Measurements from ENCODE around the gene CD96.
A peak's percentile ranks its signal among the peaks of the same experiment; 100 is the strongest.

Gene CD96

GRCh38 chr3:111604119-111604518 is 62.1 kb downstream of the CD96 start:
- ChIA-PET POLR2A (ENCODE audit: low non-redundant PET) (no interaction called here), CTCF (no interaction called here)
- TF ChIP-seq CTCF (conservative IDR thresholded peaks at IDR 0.05; ENCODE audit: low read depth) = no peak
- H3K27ac ChIP-seq = no peak overlapping the region
- DNase-seq (ENCODE audit: low spot score) = no peak

GRCh38 chr3:111605018-111605417 is 63.0 kb downstream of the CD96 start:
- H3K27ac ChIP-seq = no peak overlapping the region
- DNase-seq (ENCODE audit: low spot score) = no peak
- TF ChIP-seq CTCF (conservative IDR thresholded peaks at IDR 0.05; ENCODE audit: low read depth) = no peak
- ChIA-PET CTCF (interaction anchor here (0.5 kb wide), 1 partner anchor 573 kb away, joined by 4 read pairs; no protein-coding TSS in a partner anchor), POLR2A (ENCODE audit: low non-redundant PET) (no interaction called here)

- TF ChIP-seq CTCF (conservative IDR thresholded peaks at IDR 0.05; ENCODE audit: low read depth) = no peak
- CTCF ChIA-PET = no interaction called here
- no peak for DNase-seq (ENCODE audit: low spot score)
- POLR2A ChIA-PET (ENCODE audit: low non-redundant PET) = no interaction called here
- no peak overlapping the region for H3K27ac ChIP-seq
Observed at GRCh38 chr3:111605493-111605892, 63.5 kb downstream of the CD96 start.

GRCh38 chr3:111607240-111607920 is 65.4 kb downstream of the CD96 start:
- ChIA-PET CTCF (no interaction called here), POLR2A (ENCODE audit: low non-redundant PET) (no interaction called here)
- no peak for DNase-seq (ENCODE audit: low spot score)
- no peak for TF ChIP-seq CTCF (conservative IDR thresholded peaks at IDR 0.05; ENCODE audit: low read depth)
- H3K27ac ChIP-seq = no peak overlapping the region

GRCh38 chr3:111608383-111608782 is 66.4 kb downstream of the CD96 start:
- CTCF ChIA-PET = no interaction called here
- no peak for DNase-seq (ENCODE audit: low spot score)
- no peak overlapping the region for H3K27ac ChIP-seq
- POLR2A ChIA-PET (ENCODE audit: low non-redundant PET) = no interaction called here
- TF ChIP-seq CTCF (conservative IDR thresholded peaks at IDR 0.05; ENCODE audit: low read depth) = no peak

- no peak for TF ChIP-seq CTCF (conservative IDR thresholded peaks at IDR 0.05; ENCODE audit: low read depth)
- H3K27ac ChIP-seq = peak overlapping the region; percentile 41; the same call in 1 of the 2 replicates
- ChIA-PET CTCF (interaction anchor here (0.8 to 1.7 kb wide), 2 partner anchors 31 to 107 kb away, joined by 3 to 4 read pairs; no protein-coding TSS in a partner anchor), POLR2A (ENCODE audit: low non-redundant PET) (no interaction called here)
- no peak for DNase-seq (ENCODE audit: low spot score)
Observed at GRCh38 chr3:111609700-111610099, 67.7 kb downstream of the CD96 start.
